ENCODE measurements around the gene COPA. TPM values are rescaled to one million over a fixed set of nuclear protein-coding genes. Genes with fewer than 3 reads are reported as not detected.
"Not testable (repeated sequence)": the region's sequence is repeated elsewhere in the genome, so short reads cannot be mapped to it uniquely, and the experiment has no call there.

The COPA gene
- total and polyA plus RNA-seq, 2 donors from 2014 or later = 50.1 to 160 TPM

- intact Hi-C loops (cut with DNase I) = loop anchor here (10.0 kb wide), 1 partner anchor 101 kb away; the partner anchor contains the start of gene CASQ1
- no peaks in the 10 kb centered on the region for H3K9me3 ChIP-seq (ENCODE audit: control insufficient read depth in 2 of 3, insufficient read depth in 1 of 3, low read length in 3 of 3)
- DNase-seq (no peak), FAIRE-seq (no peak)
- H3K4me1 ChIP-seq (ENCODE audit: control insufficient read depth in 2 of 3, insufficient read depth in 2 of 3, low read depth in 1 of 3, low read length in 3 of 3) = no peaks in the 10 kb centered on the region
- H3K4me3 ChIP-seq (ENCODE audit: low read length in 3 of 3) = no peak overlapping the region
- H3K27ac ChIP-seq (ENCODE audit: low read depth in 2 of 2, low read length in 2 of 2) = no peak overlapping the region
- no peak for TF ChIP-seq CTCF (IDR thresholded peaks at IDR 0.05; ENCODE audit: borderline replicate concordance, extremely low read depth, insufficient read depth)
- H3K9ac ChIP-seq (ENCODE audit: low read length in 3 of 3) = no peak overlapping the region
- H3K36me3 ChIP-seq (ENCODE audit: control insufficient read depth in 2 of 3, insufficient read depth in 3 of 3, low read length in 3 of 3) = peaks cover 24 to 86% (median 72%) of the 10 kb centered on the region in 3 donors
- H3K27me3 ChIP-seq (ENCODE audit: control insufficient read depth, insufficient read depth, low read length) = no peaks in the 10 kb centered on the region
Observed at GRCh38 chr1:160296036-160296435, 47.0 kb downstream of the COPA start.

- FAIRE-seq (no peak), DNase-seq (no peak)
- H3K27me3 ChIP-seq (ENCODE audit: control insufficient read depth, insufficient read depth, low read length) = no peaks in the 10 kb centered on the region
- H3K4me3 ChIP-seq (ENCODE audit: low read length in 3 of 3) = no peak overlapping the region
- intact Hi-C loops (cut with DNase I) = loop anchor here (10.0 kb wide), 1 partner anchor 98 kb away; the partner anchor contains the start of gene CASQ1
- peaks cover 30 to 89% (median 75%) of the 10 kb centered on the region in 3 donors for H3K36me3 ChIP-seq (ENCODE audit: control insufficient read depth in 2 of 3, insufficient read depth in 3 of 3, low read length in 3 of 3)
- H3K9ac ChIP-seq (ENCODE audit: low read length in 3 of 3) = no peak overlapping the region
- H3K9me3 ChIP-seq (ENCODE audit: control insufficient read depth in 2 of 3, insufficient read depth in 1 of 3, low read length in 3 of 3) = no peaks in the 10 kb centered on the region
- H3K27ac ChIP-seq (ENCODE audit: low read depth in 2 of 2, low read length in 2 of 2) = no peak overlapping the region
- TF ChIP-seq CTCF (IDR thresholded peaks at IDR 0.05; ENCODE audit: borderline replicate concordance, extremely low read depth, insufficient read depth) = no peak
- no peaks in the 10 kb centered on the region for H3K4me1 ChIP-seq (ENCODE audit: control insufficient read depth in 2 of 3, insufficient read depth in 2 of 3, low read depth in 1 of 3, low read length in 3 of 3)
Observed at GRCh38 chr1:160293020-160293968, 49.8 kb downstream of the COPA start.

GRCh38 chr1:160291248-160292220 is 51.5 kb downstream of the COPA start:
- H3K4me1 ChIP-seq (ENCODE audit: control insufficient read depth in 2 of 3, insufficient read depth in 2 of 3, low read depth in 1 of 3, low read length in 3 of 3) = no peaks in the 10 kb centered on the region
- DNase-seq = peak; percentile 61 to 84 (median 76)
- H3K27ac ChIP-seq (ENCODE audit: low read depth in 2 of 2, low read length in 2 of 2) = no peak overlapping the region
- intact Hi-C loops (cut with DNase I) = loop anchor here (10.0 kb wide), 1 partner anchor 97 kb away; the partner anchor contains the start of gene CASQ1
- H3K36me3 ChIP-seq (ENCODE audit: control insufficient read depth in 2 of 3, insufficient read depth in 3 of 3, low read length in 3 of 3) = peaks cover 24 to 73% (median 63%) of the 10 kb centered on the region in 3 donors
- H3K27me3 ChIP-seq (ENCODE audit: control insufficient read depth, insufficient read depth, low read length) = no peaks in the 10 kb centered on the region
- H3K4me3 ChIP-seq (ENCODE audit: low read length in 3 of 3) = no peak overlapping the region
- H3K9me3 ChIP-seq (ENCODE audit: control insufficient read depth in 2 of 3, insufficient read depth in 1 of 3, low read length in 3 of 3) = no peaks in the 10 kb centered on the region
- H3K9ac ChIP-seq (ENCODE audit: low read length in 3 of 3) = no peak overlapping the region
- FAIRE-seq = no peak
- peak; percentile 84 for TF ChIP-seq CTCF (IDR thresholded peaks at IDR 0.05; ENCODE audit: borderline replicate concordance, extremely low read depth, insufficient read depth)

- H3K9me3 ChIP-seq (ENCODE audit: control insufficient read depth in 2 of 3, insufficient read depth in 1 of 3, low read length in 3 of 3); intact Hi-C loops (cut with DNase I); DNase-seq; H3K4me3 ChIP-seq (ENCODE audit: low read length in 3 of 3); H3K27me3 ChIP-seq (ENCODE audit: control insufficient read depth, insufficient read depth, low read length); H3K27ac ChIP-seq (ENCODE audit: low read depth in 2 of 2, low read length in 2 of 2); H3K9ac ChIP-seq (ENCODE audit: low read length in 3 of 3); FAIRE-seq: not testable (repeated sequence)
- Histone ChIP-seq H3K36me3 (ENCODE audit: control insufficient read depth in 2 of 3, insufficient read depth in 3 of 3, low read length in 3 of 3) (peaks cover 19 to 35% (median 26%) of the 10 kb centered on the region in 3 donors), H3K4me1 (ENCODE audit: control insufficient read depth in 2 of 3, insufficient read depth in 2 of 3, low read depth in 1 of 3, low read length in 3 of 3) (peaks cover 2 to 12% (median 7%) of the 10 kb centered on the region in 3 donors)
Observed at GRCh38 chr1:160287769-160288168, 55.3 kb downstream of the COPA start.
